AG09319 (cell line): ENCODE data around the gene SPINK4.

ENCODE experiments used
- DNase-seq: peaks from one replicate; pipeline ENCODE4 v3.0.0-alpha.2; 2010; ENCODE audit warnings: low read depth; ENCODE audit errors: extremely low read depth
- CTCF ChIP-seq: IDR thresholded peaks from 2 replicates; pipeline ENCODE4 v1.5.1; 2011; ENCODE audit warnings: low read depth, mild to moderate bottlenecking, inconsistent platforms, low read length, moderate library complexity

The SPINK4 gene

DNA sequence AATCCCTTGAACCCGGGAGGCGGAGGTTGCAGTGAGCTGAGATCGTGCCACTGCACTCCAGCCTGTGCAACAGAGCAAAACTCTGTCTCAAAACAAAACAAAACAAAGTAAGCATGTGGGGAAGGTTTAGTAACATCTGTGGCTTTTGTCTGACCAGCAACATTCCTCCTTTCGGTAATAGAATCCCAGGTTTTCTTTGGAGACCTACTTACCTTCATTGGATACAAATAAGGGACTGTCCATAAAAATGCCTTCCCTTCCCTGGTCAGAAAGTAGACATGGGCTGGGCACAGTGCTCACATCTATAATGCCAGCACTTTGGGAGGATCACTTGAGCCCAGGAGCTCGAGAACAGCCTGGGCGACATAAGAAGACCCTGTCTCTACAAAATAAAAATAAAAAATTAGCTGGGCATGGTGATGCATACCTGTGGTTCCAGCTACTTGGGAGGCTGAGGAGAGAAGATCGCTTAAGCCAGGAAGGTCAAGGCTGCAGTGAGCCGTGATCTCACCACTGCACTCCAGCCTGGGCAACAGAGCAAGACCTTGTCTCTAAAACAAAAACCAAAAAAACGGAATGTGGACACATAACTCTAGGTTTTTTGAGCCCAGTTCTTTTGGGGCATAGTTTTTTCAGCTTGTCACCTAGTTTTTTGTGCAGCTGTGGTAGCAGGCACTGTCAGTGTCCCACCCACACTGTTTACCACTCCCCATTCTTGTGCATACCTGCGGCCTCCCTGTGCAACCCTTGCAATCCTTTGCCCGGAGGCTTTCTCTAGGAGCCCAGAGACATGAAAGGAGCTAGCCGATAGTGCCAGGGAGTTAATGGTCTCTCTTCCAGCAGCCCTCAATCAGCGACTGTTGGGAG lies 9.0 kb upstream of the SPINK4 start:
- TF ChIP-seq CTCF, result no peak
- no peak for DNase-seq

DNA sequence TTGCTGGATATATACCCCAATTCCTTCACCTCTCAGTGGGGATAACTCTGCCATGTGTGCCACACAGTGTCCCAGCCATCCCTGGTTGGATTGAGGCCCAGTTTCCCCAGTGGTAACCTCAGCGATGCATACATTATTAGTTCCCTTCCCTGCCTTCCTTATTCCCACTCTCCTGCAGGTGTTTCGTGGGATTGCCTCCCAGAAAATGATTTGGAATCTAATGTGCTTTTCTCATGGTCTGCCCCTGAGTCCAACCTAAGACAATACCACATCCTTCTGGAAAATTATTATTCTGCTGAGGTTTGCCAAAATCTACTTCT lies 8.4 kb upstream of the SPINK4 start:
- no peak for TF ChIP-seq CTCF
- no peak for DNase-seq

DNA sequence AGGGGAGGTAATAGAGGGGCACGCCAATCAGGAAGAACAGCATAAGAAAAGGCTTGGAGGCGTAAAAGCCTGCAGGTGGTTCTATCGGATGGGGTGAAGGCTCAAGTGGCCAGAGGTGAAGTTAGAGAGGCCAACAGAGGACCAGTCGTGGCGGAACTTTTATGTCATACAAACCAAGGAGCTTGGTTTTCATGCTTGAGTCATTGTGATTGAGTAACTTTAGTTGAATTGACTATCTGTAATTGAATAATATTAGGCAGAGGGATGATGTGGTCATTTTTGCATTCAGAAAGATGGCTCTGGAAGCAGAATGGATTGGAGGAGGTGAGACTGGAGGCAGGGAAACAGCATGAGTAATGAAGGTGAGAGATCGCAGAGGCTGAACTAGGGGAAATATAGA lies 7.2 kb upstream of the SPINK4 start:
- DNase-seq, result no peak
- TF ChIP-seq CTCF, result no peak

GRCh38 chr9:33233626-33234342 lies 6.2 kb upstream of the SPINK4 start:
- no peak for TF ChIP-seq CTCF
- DNase-seq, result peak; percentile 74

DNA sequence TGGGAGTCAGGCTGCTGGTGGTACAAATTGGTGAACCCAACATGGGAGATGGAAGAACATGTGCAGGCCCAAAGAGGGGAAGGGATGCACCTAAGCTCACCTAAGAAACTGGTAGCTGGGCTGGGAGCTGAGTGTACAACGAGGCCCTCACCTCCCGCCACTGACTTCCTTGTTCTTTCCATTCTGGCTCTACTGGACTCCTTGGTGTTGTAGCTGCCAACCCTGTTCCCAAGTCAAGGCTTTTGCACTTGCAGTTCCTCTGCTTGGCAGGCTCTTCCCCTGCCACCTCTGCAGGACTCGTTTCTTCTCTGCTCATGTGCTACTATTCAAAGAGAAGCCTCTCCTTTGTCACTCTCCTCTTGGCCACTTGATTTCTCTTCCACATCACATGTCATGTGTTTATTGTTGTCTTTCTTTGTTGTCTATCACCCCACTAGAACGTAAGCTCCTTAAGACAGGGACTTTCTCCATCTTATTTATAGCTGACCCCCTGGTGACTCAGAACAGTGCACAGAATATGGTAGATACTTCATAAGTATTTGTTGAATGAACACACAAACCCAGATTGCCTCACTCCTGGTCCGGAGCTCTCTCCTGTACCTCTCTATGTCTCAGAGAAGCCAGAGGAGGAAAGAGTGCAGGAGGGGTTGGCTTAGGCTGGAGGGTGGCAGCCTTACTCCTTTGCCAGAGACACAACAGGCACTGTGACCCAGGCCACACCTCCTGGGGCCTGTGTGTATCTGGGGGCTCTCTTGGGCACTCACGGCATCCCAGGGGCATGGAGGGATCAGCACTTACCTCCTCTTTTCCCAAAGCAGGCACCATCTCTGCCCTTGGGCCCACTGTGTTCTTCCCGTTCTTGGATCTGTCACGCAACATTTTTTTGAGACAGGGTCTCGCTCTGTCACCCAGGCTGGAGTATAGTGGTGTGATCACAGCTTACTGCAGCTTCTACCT lies 5.2 kb upstream of the SPINK4 start:
- DNase-seq, result no peak

DNA sequence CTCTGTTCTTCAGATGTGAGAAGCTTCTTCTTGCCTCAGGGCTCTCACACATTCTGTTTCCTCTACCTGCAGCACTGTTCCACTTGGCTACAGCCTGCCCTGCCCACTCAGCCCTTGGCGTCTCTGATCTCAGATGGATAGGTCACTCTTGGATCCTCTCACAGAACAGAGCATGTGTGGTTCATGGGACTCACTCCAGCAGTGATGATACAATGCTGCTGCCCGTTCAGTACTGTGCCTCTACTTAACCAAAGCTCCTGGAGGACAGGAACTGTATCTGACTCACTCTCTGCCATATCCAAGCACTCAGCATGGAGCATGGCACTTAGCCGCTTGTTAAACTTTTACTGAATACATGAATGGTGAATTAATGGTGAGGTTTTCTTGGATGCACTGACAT lies 3.4 kb upstream of the SPINK4 start:
- no peak for TF ChIP-seq CTCF
- no peak for DNase-seq

More for the DNA sequence above, 5.2 kb upstream of the SPINK4 start:
- TF ChIP-seq CTCF, result no peak

- TF ChIP-seq CTCF, result no peak
- no peak for DNase-seq
Measured at GRCh38 chr9:33241298-33241697, 1.3 kb downstream of the SPINK4 start.
